ENCODE measurements around the gene MGAT5.

MGAT5 gene

DNA sequence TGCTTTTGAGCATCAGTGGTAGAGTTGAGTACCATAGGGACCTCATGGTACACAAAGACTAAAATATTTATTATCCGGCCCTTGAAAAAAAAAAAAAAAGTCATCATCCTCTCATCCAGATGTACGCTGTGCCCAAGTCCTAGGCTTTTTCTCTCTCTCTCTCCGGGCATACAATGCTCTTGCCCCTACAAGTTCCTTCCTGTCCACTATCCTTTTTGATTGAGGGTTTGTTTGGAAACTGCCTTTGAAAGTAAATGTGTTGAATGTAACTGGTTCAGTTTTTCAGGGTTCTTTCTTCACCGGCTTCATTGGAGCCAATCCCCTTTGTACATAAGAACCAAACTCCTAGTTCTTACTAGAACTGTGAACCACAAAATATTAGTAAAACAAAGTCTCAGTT lies 130.3 kb downstream of the MGAT5 start:
- Histone ChIP-seq H3K27me3 (ENCODE audit: control insufficient read depth, insufficient read depth, low read length) (no peaks in the 10 kb centered on the region), H3K36me3 (ENCODE audit: control insufficient read depth, insufficient read depth, low read length) (no peaks in the 10 kb centered on the region), H3K9me3 (ENCODE audit: control insufficient read depth, insufficient read depth, low read length) (no peaks in the 10 kb centered on the region)

DNA sequence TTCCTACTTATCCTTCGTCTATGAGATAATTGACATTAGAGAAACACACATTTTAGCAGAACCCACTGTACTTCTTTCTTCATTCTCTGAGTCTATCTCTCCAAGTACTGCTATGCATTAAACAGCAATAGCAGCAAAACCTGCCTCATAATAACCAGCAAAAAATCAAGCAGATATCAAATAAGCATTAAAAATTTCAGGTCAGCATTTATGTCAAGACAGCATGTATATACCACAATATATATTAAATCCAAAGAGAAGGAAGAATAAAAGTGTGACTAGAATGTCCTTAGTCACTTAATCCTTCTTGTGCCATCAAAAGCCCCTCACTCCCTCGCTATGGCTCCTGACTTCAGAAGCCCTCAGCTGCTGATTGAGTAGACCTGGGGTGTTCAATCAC lies 131.3 kb downstream of the MGAT5 start:
- Histone ChIP-seq H3K36me3 (ENCODE audit: control insufficient read depth, insufficient read depth, low read length) (no peaks in the 10 kb centered on the region), H3K4me3 (ENCODE audit: low read depth, low read length) (no peak overlapping the region), H3K9me3 (ENCODE audit: control insufficient read depth, insufficient read depth, low read length) (no peaks in the 10 kb centered on the region), H3K27me3 (ENCODE audit: control insufficient read depth, insufficient read depth, low read length) (no peaks in the 10 kb centered on the region), H3K4me1 (ENCODE audit: control insufficient read depth, insufficient read depth, low read length) (no peaks in the 10 kb centered on the region), H3K9ac (ENCODE audit: low read depth, low read length) (no peak overlapping the region)

More for the DNA sequence above, 130.3 kb downstream of the MGAT5 start:
- Histone ChIP-seq H3K9ac (ENCODE audit: low read depth, low read length) (no peak overlapping the region), H3K4me3 (ENCODE audit: low read depth, low read length) (no peak overlapping the region), H3K4me1 (ENCODE audit: control insufficient read depth, insufficient read depth, low read length) (no peaks in the 10 kb centered on the region)

DNA sequence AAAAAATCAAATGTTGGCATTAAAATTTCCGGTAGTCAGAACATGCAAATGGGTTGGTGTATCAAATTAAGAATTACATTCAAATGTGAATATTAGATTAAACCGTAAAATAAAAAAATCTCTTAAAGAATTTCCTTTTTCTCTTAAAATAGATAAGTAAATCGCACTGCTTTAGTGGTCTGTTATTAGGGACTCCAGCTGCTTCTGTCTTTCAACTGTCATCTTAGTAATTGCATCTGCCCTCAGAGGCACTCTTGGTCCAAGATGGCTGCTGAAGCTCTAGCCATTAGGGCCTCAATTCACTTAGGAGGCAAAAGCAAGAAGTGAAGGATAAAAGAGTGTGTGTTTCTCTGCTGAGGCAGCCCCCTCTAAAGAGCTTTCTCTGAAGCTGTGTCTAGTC lies 132.4 kb downstream of the MGAT5 start:
- Histone ChIP-seq H3K9ac (ENCODE audit: low read depth, low read length) (no peak overlapping the region), H3K4me3 (ENCODE audit: low read depth, low read length) (no peak overlapping the region), H3K4me1 (ENCODE audit: control insufficient read depth, insufficient read depth, low read length) (no peaks in the 10 kb centered on the region), H3K27me3 (ENCODE audit: control insufficient read depth, insufficient read depth, low read length) (no peaks in the 10 kb centered on the region), H3K9me3 (ENCODE audit: control insufficient read depth, insufficient read depth, low read length) (no peaks in the 10 kb centered on the region), H3K36me3 (ENCODE audit: control insufficient read depth, insufficient read depth, low read length) (no peaks in the 10 kb centered on the region)

DNA sequence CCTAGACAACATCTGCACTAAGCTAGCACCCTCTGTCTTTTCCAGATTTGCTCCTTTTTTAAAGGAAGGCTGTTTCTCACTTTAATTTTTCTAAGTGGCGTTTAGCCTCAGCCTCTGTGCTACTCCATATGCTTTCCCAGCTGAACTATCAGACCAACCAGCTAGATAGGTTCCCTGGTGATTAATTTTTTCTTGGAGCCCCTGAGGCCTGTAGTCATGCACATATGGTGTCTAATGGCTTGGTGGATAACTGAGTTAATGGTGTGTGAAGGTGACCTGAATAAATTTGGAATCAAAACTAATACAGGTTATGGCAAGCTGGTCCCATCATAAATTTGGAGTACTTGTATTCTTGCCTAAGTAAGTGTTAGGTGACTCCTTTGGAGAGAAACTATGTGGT lies 135.5 kb downstream of the MGAT5 start:
- Histone ChIP-seq H3K9me3 (ENCODE audit: control insufficient read depth, insufficient read depth, low read length) (no peaks in the 10 kb centered on the region), H3K27me3 (ENCODE audit: control insufficient read depth, insufficient read depth, low read length) (no peaks in the 10 kb centered on the region), H3K4me1 (ENCODE audit: control insufficient read depth, insufficient read depth, low read length) (no peaks in the 10 kb centered on the region), H3K36me3 (ENCODE audit: control insufficient read depth, insufficient read depth, low read length) (no peaks in the 10 kb centered on the region), H3K4me3 (ENCODE audit: low read depth, low read length) (no peak overlapping the region), H3K9ac (ENCODE audit: low read depth, low read length) (no peak overlapping the region)

DNA sequence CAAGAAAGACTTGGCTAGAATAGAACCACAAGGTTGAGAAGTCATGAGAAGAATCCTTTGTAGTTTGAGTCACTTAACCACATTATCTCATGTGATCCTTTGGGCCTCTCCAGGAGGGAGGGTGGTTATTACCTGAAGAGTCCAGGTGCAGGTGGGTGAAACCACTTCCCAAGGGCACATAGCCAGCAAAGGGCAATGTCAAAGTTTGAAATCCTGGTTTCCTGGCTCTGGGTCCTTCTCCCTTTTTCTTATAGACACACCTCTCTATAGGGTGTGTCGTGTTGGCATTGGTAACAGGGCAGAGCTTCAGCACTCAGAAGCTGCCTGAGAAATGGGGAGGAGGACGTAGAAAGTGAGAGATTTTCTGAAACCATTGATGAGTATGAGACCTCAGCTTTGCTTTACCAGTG lies 137.9 kb downstream of the MGAT5 start:
- Histone ChIP-seq H3K4me3 (ENCODE audit: low read depth, low read length) (no peak overlapping the region), H3K9ac (ENCODE audit: low read depth, low read length) (no peak overlapping the region), H3K27me3 (ENCODE audit: control insufficient read depth, insufficient read depth, low read length) (no peaks in the 10 kb centered on the region), H3K4me1 (ENCODE audit: control insufficient read depth, insufficient read depth, low read length) (no peaks in the 10 kb centered on the region), H3K9me3 (ENCODE audit: control insufficient read depth, insufficient read depth, low read length) (no peaks in the 10 kb centered on the region), H3K36me3 (ENCODE audit: control insufficient read depth, insufficient read depth, low read length) (no peaks in the 10 kb centered on the region)

DNA sequence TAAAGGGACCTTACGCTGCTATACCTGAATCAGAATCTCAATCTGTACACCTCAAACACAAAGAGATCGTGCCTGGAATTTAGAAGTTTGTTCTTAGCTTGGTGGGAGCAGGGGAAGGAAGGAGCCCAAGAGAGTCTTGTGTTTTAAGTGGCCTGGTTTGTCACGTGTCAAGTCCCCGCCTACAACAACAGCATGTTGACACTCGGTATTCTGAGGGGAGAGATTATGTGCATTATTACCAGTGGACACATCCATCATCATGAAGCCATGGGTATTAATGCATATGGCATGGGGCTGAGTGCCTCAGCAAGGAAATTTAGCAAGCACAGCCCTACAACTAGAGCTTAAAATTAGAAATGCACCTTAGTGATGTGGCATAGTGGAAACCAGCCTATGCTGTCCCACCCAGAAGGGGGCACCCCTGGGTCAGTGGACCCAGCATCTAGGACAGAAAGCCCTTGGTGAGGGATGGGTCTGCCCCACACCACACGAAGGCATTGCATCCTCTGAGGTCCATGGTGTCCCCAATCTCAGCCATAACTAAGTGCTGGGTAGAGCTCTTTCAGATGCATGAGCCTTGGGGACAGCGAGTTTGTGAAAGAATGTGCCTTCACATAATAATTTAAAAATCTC lies 138.7 kb downstream of the MGAT5 start:
- Histone ChIP-seq H3K4me3 (ENCODE audit: low read depth, low read length) (no peak overlapping the region), H3K9ac (ENCODE audit: low read depth, low read length) (no peak overlapping the region), H3K36me3 (ENCODE audit: control insufficient read depth, insufficient read depth, low read length) (no peaks in the 10 kb centered on the region), H3K9me3 (ENCODE audit: control insufficient read depth, insufficient read depth, low read length) (no peaks in the 10 kb centered on the region), H3K27me3 (ENCODE audit: control insufficient read depth, insufficient read depth, low read length) (no peaks in the 10 kb centered on the region), H3K4me1 (ENCODE audit: control insufficient read depth, insufficient read depth, low read length) (no peaks in the 10 kb centered on the region)

DNA sequence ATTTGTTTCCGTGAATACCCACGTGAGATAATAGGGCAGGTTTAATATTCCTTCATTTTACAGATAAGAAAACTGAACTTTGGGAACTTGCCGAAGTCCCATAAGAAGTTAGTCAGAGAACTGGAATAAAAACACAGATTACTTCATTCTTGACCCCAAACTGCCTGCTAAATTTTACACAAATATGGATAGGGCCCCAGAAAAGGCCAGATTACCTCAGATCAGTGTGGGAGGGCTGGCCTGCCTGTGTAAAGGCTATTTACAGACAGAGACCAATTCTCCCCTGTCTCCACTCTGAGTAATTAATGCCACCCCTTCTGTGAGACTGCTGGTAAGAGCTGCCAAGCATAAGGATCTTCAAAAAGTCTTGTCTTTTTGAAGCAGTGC lies 139.2 kb downstream of the MGAT5 start:
- Histone ChIP-seq H3K9ac (ENCODE audit: low read depth, low read length) (no peak overlapping the region), H3K4me3 (ENCODE audit: low read depth, low read length) (no peak overlapping the region), H3K36me3 (ENCODE audit: control insufficient read depth, insufficient read depth, low read length) (no peaks in the 10 kb centered on the region), H3K27me3 (ENCODE audit: control insufficient read depth, insufficient read depth, low read length) (no peaks in the 10 kb centered on the region), H3K4me1 (ENCODE audit: control insufficient read depth, insufficient read depth, low read length) (no peaks in the 10 kb centered on the region), H3K9me3 (ENCODE audit: control insufficient read depth, insufficient read depth, low read length) (no peaks in the 10 kb centered on the region)

DNA sequence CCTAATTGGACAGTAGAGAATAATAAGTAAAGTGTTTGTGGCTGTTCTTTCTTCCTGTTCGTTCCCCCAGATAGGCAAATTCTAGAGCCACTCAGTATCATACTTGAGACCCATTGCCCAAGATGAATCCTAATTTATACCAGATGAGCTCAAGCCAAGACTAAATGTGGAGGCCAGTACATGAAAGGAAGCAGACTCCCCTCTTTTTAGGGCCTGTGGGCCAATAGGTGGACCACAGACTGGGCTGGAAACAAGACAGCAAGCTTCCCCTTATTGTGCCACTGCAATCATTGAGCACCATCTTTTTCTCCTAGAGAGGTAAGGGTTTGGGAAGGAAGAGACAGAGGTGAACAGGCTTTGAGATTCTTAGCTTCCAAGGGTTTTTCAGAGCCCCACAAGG lies 141.9 kb downstream of the MGAT5 start:
- no peaks in the 10 kb centered on the region for H3K27me3 ChIP-seq (ENCODE audit: control insufficient read depth, insufficient read depth, low read length)
- H3K4me3 ChIP-seq (ENCODE audit: low read depth, low read length): no peak overlapping the region
- H3K36me3 ChIP-seq (ENCODE audit: control insufficient read depth, insufficient read depth, low read length): no peaks in the 10 kb centered on the region
- no peak overlapping the region for H3K9ac ChIP-seq (ENCODE audit: low read depth, low read length)
- no peaks in the 10 kb centered on the region for H3K9me3 ChIP-seq (ENCODE audit: control insufficient read depth, insufficient read depth, low read length)
- H3K4me1 ChIP-seq (ENCODE audit: control insufficient read depth, insufficient read depth, low read length): no peaks in the 10 kb centered on the region

DNA sequence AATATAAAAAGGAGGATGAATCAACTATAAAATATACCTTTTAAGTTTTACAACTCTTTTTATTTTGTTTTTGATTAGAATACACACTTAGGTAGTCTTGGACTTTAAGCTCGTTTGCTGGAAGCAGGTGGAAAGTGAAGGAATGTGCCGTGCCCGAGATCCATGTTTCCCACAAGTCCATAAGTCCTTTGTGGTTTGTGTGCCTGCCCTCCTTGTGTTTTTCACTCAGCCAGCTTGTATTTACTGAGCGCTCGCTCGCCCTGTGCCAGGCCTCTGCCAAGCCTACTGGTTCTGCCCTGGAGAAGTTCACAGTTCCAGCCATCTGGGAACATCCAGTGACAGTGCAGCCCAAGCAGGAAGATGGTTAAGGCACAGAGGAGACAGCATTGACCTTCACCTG lies 142.6 kb downstream of the MGAT5 start:
- no peaks in the 10 kb centered on the region for H3K9me3 ChIP-seq (ENCODE audit: control insufficient read depth, insufficient read depth, low read length)
- H3K27me3 ChIP-seq (ENCODE audit: control insufficient read depth, insufficient read depth, low read length): no peaks in the 10 kb centered on the region
- no peaks in the 10 kb centered on the region for H3K36me3 ChIP-seq (ENCODE audit: control insufficient read depth, insufficient read depth, low read length)
- H3K9ac ChIP-seq (ENCODE audit: low read depth, low read length): no peak overlapping the region
- no peak overlapping the region for H3K4me3 ChIP-seq (ENCODE audit: low read depth, low read length)
- H3K4me1 ChIP-seq (ENCODE audit: control insufficient read depth, insufficient read depth, low read length): no peaks in the 10 kb centered on the region

DNA sequence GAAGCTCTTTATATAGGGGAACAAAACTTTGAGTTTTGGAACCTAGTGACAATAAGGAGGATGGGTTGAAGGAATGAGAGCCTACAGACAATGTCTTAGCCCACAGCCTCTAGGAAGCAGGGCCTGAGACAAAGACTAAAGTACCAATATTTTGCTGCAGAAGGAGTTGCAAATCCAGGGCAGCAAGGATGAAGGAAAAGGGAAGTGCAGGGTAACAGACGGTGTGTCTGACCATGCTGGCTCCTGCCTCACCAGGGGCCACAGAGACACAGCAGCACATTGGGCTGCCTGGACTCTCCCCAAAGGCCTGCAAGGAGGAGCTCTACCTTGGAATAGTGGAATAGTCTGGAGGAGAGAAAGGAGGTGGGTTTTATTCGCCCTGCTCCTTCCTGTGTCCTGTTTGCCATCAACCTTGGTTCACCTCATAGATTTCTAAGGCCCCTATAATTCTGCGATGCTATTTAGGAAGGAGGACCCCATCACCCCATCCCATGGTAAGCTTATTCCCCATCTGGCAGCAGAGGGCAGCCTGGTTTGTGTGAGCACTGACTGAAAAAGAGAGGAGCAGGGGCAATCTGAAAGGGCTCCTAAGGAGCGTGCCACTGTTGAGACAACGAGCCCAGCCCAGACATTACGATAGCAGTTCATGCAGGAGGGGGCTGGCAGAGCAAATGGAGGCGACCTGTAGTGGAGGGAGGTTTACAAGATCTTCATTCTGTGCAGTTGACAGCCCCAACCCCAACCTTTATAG lies 143.4 kb downstream of the MGAT5 start:
- Histone ChIP-seq H3K4me3 (ENCODE audit: low read depth, low read length) (no peak overlapping the region), H3K9me3 (ENCODE audit: control insufficient read depth, insufficient read depth, low read length) (no peaks in the 10 kb centered on the region), H3K4me1 (ENCODE audit: control insufficient read depth, insufficient read depth, low read length) (no peaks in the 10 kb centered on the region), H3K9ac (ENCODE audit: low read depth, low read length) (no peak overlapping the region), H3K27me3 (ENCODE audit: control insufficient read depth, insufficient read depth, low read length) (no peaks in the 10 kb centered on the region), H3K36me3 (ENCODE audit: control insufficient read depth, insufficient read depth, low read length) (no peaks in the 10 kb centered on the region)

DNA sequence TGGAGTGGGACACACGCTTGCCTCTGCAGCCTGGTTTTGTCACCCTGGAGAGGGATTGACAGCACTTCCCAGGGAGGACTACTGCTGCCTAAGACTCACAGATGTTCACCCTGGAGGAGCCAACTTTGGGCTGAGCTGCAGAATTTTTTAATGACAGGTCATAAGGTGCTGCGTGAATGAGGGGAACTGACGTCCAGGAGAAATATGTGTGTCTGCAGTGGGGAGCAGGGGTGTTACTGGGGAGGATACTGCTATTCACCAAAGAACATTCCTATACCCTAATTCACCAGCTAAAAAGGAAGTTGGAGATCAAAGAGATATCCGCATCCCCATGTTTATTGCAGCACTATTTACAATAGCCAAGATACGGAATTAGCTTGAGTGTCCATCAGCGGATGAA lies 144.4 kb downstream of the MGAT5 start:
- no peaks in the 10 kb centered on the region for H3K9me3 ChIP-seq (ENCODE audit: control insufficient read depth, insufficient read depth, low read length)
- H3K9ac ChIP-seq (ENCODE audit: low read depth, low read length): no peak overlapping the region
- H3K4me1 ChIP-seq (ENCODE audit: control insufficient read depth, insufficient read depth, low read length): no peaks in the 10 kb centered on the region
- H3K36me3 ChIP-seq (ENCODE audit: control insufficient read depth, insufficient read depth, low read length): no peaks in the 10 kb centered on the region
- no peaks in the 10 kb centered on the region for H3K27me3 ChIP-seq (ENCODE audit: control insufficient read depth, insufficient read depth, low read length)
- H3K4me3 ChIP-seq (ENCODE audit: low read depth, low read length): no peak overlapping the region

DNA sequence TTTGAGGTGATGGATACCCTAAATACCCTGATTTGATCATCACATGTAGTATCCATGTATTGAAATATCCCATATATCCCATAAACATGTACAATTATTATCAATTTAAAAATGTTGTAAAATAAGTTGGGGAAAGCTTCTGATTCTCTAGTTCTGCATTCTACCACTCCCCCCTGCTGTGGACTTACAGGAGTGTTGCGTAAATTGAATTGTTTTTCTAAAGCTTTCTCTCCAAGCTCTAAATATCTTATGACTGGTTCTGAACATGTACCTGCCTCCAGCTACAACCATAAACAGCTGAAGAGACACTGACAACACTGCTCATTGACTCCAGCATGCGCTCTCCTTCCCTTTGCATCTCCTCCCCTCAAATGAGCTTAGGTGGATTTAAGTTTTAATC lies 145.2 kb downstream of the MGAT5 start:
- H3K36me3 ChIP-seq (ENCODE audit: control insufficient read depth, insufficient read depth, low read length): no peaks in the 10 kb centered on the region
- H3K27me3 ChIP-seq (ENCODE audit: control insufficient read depth, insufficient read depth, low read length): no peaks in the 10 kb centered on the region
- H3K9ac ChIP-seq (ENCODE audit: low read depth, low read length): no peak overlapping the region
- no peak overlapping the region for H3K4me3 ChIP-seq (ENCODE audit: low read depth, low read length)
- no peaks in the 10 kb centered on the region for H3K4me1 ChIP-seq (ENCODE audit: control insufficient read depth, insufficient read depth, low read length)
- no peaks in the 10 kb centered on the region for H3K9me3 ChIP-seq (ENCODE audit: control insufficient read depth, insufficient read depth, low read length)
